Peyer's patch (tissue), 4 donors: Measurements from ENCODE around the gene MIER2. TPM values are rescaled to one million over a fixed set of nuclear protein-coding genes. Genes with fewer than 3 reads are reported as not detected.

Experiments used
- DNase-seq, 3 donors: peaks; one replicate each; pipeline ENCODE4 v3.0.0-alpha.2; 2017 to 2019
- H3K27ac ChIP-seq, 4 donors: fragments of 200-600 bp; sonication (generic); one replicate each; pipeline ENCODE4 v1.5.1; 2016 to 2019
- H3K27me3 ChIP-seq, 2 donors: fragments of 200-600 bp; sonication (generic); one replicate each; pipeline ENCODE4 v1.5.1; 2019
- H3K36me3 ChIP-seq, 3 donors: fragments of 200-600 bp; sonication (generic); one replicate each; pipeline ENCODE4 v1.5.1; 2016 to 2019
- H3K4me1 ChIP-seq, 4 donors: fragments of 200-600 bp; sonication (generic); one replicate each; pipeline ENCODE4 v1.5.1; 2016 to 2019
- H3K4me3 ChIP-seq, 4 donors: fragments of 200-600 bp; sonication (generic); 1 replicate in 3 of 4; 2 replicates in 1 of 4; pipeline ENCODE4 v1.5.1; 2016 to 2019; ENCODE audit warnings: mild to moderate bottlenecking in 1 of 4
- H3K9me3 ChIP-seq, 4 donors: fragments of 200-600 bp; sonication (generic); one replicate each; pipeline ENCODE4 v1.5.1; 2016 to 2019; ENCODE audit warnings: mild to moderate bottlenecking in 1 of 4
- POLR2A ChIP-seq, 2 donors: fragments of 450-650 bp; IDR thresholded peaks; one replicate each; pipeline ENCODE4 v1.5.1; 2017; ENCODE audit warnings: antibody characterized with exemption in 2 of 2, mild to moderate bottlenecking in 2 of 2, moderate library complexity in 2 of 2
- total RNA-seq, 4 donors: library from RNA; depleted of rRNA; stranded (reverse); fragments of >200 nt; gene quantifications; one replicate each; pipeline ENCODE4 v1.1.0, GENCODE V29; 2016
- TF ChIP-seq, protein P1 (sequence below), 6 experiments: fragments of 450-650 bp in 4 of 6; fragments of 200-600 bp in 2 of 6; sonication (generic) in 1 of 6; IDR thresholded peaks; one replicate each; pipeline ENCODE4 v1.5.1; 2017 to 2019; ENCODE audit warnings: antibody characterized with exemption in 6 of 6, mild to moderate bottlenecking in 3 of 6, moderate library complexity in 1 of 6

MIER2 gene
- total RNA-seq, 4 donors from 2014 or later = 6.0 to 27.3 (median 20.9) TPM

- no peak for DNase-seq
- TF ChIP-seq POLR2A (IDR thresholded peaks at IDR 0.05) = no peak
- TF ChIP-seq, protein P1, sequence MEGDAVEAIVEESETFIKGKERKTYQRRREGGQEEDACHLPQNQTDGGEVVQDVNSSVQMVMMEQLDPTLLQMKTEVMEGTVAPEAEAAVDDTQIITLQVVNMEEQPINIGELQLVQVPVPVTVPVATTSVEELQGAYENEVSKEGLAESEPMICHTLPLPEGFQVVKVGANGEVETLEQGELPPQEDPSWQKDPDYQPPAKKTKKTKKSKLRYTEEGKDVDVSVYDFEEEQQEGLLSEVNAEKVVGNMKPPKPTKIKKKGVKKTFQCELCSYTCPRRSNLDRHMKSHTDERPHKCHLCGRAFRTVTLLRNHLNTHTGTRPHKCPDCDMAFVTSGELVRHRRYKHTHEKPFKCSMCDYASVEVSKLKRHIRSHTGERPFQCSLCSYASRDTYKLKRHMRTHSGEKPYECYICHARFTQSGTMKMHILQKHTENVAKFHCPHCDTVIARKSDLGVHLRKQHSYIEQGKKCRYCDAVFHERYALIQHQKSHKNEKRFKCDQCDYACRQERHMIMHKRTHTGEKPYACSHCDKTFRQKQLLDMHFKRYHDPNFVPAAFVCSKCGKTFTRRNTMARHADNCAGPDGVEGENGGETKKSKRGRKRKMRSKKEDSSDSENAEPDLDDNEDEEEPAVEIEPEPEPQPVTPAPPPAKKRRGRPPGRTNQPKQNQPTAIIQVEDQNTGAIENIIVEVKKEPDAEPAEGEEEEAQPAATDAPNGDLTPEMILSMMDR (IDR thresholded peaks at IDR 0.05) = no peak
- Histone ChIP-seq H3K4me3 (no peak overlapping the region), H3K9me3 (no peaks in the 10 kb centered on the region), H3K36me3 (peaks cover 0 to 28% (median 0%) of the 10 kb centered on the region in 3 donors), H3K27ac (no peak overlapping the region), H3K4me1 (no peaks in the 10 kb centered on the region), H3K27me3 (no peaks in the 10 kb centered on the region)
Observed at GRCh38 chr19:279231-279630, 65.4 kb downstream of the MIER2 start.

DNA sequence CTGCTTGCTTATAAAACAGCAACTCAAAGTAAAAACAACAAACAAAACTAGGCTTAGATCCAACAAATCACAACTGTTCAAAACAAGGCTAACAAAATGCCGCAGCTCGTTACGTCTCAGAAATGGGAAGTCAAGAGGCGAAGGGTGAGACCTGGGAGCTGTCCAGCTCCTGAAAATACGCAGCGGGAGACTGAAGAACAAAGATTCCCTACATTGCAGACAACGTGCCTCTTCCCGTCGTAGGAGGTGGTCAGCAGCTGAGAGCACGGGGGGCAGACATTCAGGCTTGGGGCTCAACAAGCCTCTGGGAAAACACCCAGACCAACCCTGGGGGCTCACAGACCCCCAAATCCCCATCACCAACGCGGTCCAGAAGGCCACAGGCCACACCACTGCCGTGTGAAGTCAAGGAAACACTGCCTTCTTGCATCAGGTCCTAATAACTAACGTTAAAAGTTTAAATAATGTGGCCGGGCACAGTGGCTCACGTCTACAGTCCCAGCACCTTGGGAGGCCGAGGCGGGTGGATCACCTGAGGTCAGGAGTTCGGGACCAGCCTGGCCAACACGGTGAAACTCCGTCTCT is 66.9 kb downstream of the MIER2 start:
- no peak overlapping the region for H3K27ac ChIP-seq
- no peaks in the 10 kb centered on the region for H3K4me1 ChIP-seq
- no peak for TF ChIP-seq POLR2A (IDR thresholded peaks at IDR 0.05)
- TF ChIP-seq, protein P1 (IDR thresholded peaks at IDR 0.05) = no peak
- peaks cover 0 to 22% (median 0%) of the 10 kb centered on the region in 3 donors for H3K36me3 ChIP-seq
- no peaks in the 10 kb centered on the region for H3K27me3 ChIP-seq
- DNase-seq = no peak
- no peak overlapping the region for H3K4me3 ChIP-seq
- H3K9me3 ChIP-seq = no peaks in the 10 kb centered on the region

- TF ChIP-seq POLR2A (IDR thresholded peaks at IDR 0.05) = no peak
- TF ChIP-seq, protein P1 (IDR thresholded peaks at IDR 0.05) = no peak
- Histone ChIP-seq H3K4me3 (no peak overlapping the region), H3K9me3 (no peaks in the 10 kb centered on the region), H3K27ac (no peak overlapping the region), H3K4me1 (no peaks in the 10 kb centered on the region), H3K36me3 (peaks cover 0 to 19% (median 0%) of the 10 kb centered on the region in 3 donors), H3K27me3 (no peaks in the 10 kb centered on the region)
- peak in 1 of 3 donors; percentile 36 for DNase-seq
Observed at GRCh38 chr19:277131-277530, 67.5 kb downstream of the MIER2 start.

DNA sequence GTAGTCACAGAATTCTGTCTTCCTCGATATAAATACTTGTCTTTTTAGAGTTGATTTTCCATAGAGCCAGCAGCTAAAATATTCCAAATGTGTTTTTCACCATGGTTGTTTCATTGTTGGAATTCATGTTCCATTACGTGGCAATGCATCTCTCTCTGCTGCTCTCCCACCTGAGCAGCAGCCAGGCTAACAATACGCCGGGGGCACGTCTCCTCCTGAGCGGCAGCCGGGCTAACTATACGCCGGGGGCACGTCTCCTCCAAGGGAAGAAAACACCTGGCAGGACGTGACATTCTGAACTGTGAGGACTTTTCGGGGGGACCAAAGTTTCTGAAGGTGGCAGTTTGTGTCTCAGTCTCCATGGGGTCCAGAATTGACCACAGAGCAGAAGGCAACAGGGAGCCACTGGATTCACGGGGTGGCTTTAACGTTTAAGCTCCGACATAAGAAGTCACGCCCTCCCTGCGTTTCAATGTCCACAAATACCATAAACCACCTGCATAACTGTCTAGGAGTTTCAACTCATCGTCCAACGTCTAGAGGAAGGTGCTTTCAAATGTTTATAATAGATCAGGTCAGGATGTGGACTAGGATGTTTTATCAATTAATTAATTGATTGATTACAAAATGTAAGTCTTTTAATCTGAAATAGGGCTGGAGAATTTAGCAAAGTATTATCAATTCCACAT is 68.5 kb downstream of the MIER2 start:
- no peak for DNase-seq
- Histone ChIP-seq H3K27me3 (no peaks in the 10 kb centered on the region), H3K36me3 (peaks cover 0 to 13% (median 0%) of the 10 kb centered on the region in 3 donors), H3K9me3 (no peaks in the 10 kb centered on the region), H3K27ac (no peak overlapping the region), H3K4me3 (no peak overlapping the region), H3K4me1 (no peaks in the 10 kb centered on the region)
- TF ChIP-seq, protein P1 (IDR thresholded peaks at IDR 0.05) = no peak
- TF ChIP-seq POLR2A (IDR thresholded peaks at IDR 0.05) = no peak

GRCh38 chr19:275000-275399 is 69.6 kb downstream of the MIER2 start:
- no peaks in the 10 kb centered on the region for H3K4me1 ChIP-seq
- H3K27me3 ChIP-seq = no peaks in the 10 kb centered on the region
- H3K36me3 ChIP-seq = peaks cover 0 to 3% (median 0%) of the 10 kb centered on the region in 3 donors
- peak in 1 of 3 donors; percentile 36 for DNase-seq
- TF ChIP-seq, protein P1 (IDR thresholded peaks at IDR 0.05) = no peak
- no peak for TF ChIP-seq POLR2A (IDR thresholded peaks at IDR 0.05)
- H3K27ac ChIP-seq = no peak overlapping the region
- no peak overlapping the region for H3K4me3 ChIP-seq
- no peaks in the 10 kb centered on the region for H3K9me3 ChIP-seq
